A549 (cell line): ENCODE results near the gene ARPP21. TPM values are rescaled to one million over a fixed set of nuclear protein-coding genes. Genes with fewer than 3 reads are reported as not detected.
"Not testable (repeated sequence)": the region's sequence is repeated elsewhere in the genome, so short reads cannot be mapped to it uniquely, and the experiment has no call there.

Experiments
- ATAC-seq, 2 experiments: fragments of 200-7000 bp in 1 of 2; fragments of >200 bp in 1 of 2; cut with Nextera tagmentation in 1 of 2; cut with Tn5 transposase in 1 of 2; 3 replicates each; pipeline versions ENCODE4 v1.8.0 to v1.9.1; 2018 to 2020; ENCODE audit warnings: mild to moderate bottlenecking in 1 of 2, moderate library complexity in 1 of 2
- CTCF ChIA-PET: fragments of 300-600 bp; sonication (Branson Sonifier 250); formaldehyde crosslinking; extraction: SDS; loops from one replicate; lab custom pipeline; 2021; ENCODE audit warnings: antibody characterized with exemption, inconsistent platforms; lab: Yijun Ruan, JAX
- POLR2A ChIA-PET: fragments of 350-600 bp; formaldehyde crosslinking; extraction: SDS; loops from one replicate; lab custom pipeline; 2021; ENCODE audit warnings: antibody characterized with exemption, inconsistent platforms; lab: Yijun Ruan, JAX
- DNase-seq, 2 experiments: peaks; one replicate each; pipeline versions ENCODE4 v3.0.0 to v3.0.0-alpha.2; 2011 to 2016; ENCODE audit warnings: low read depth in 1 of 2, low spot score in 1 of 2
- FAIRE-seq: peaks from 2 replicates; lab custom pipeline; 2011; peaks lifted over from hg19 to GRCh38; lab: Jason Lieb, UNC
- H3K27ac ChIP-seq, 2 experiments: fragments of >200 bp; sonication (Bioruptor Twin); formaldehyde crosslinking; 3 replicates each; pipeline ENCODE4 v1.5.1; 2016 to 2017
- H3K4me1 ChIP-seq: fragments of >200 bp; sonication (Bioruptor Twin); formaldehyde crosslinking; 3 replicates; pipeline ENCODE4 v1.6.1; 2016
- H3K4me2 ChIP-seq: fragments of >200 bp; sonication (Bioruptor Twin); formaldehyde crosslinking; 3 replicates; pipeline ENCODE4 v1.6.1; 2016
- H3K4me3 ChIP-seq: fragments of >200 bp; sonication (Bioruptor Twin); formaldehyde crosslinking; 3 replicates; pipeline ENCODE4 v1.5.1; 2016
- H3K9me3 ChIP-seq: fragments of >200 bp; sonication (Bioruptor Twin); formaldehyde crosslinking; 3 replicates; pipeline ENCODE4 v1.6.1; 2016
- BCL3 ChIP-seq: fragments of >200 bp; sonication (Bioruptor Twin); formaldehyde crosslinking; IDR thresholded peaks from 3 replicates; pipeline ENCODE4 v1.6.1; 2016
- CBX2 ChIP-seq: fragments of 200-600 bp; sonication (generic); IDR thresholded peaks from 2 replicates; pipeline ENCODE4 v1.6.1; 2016; ENCODE audit warnings: low read depth, mild to moderate bottlenecking, borderline replicate concordance
- CEBPB ChIP-seq, 2 experiments: fragments of >200 bp in 1 of 2; sonication (Bioruptor Twin) in 1 of 2; formaldehyde crosslinking in 1 of 2; IDR thresholded peaks; 2 replicates each; pipeline ENCODE4 v1.6.1; 2012 to 2016
- ELK1 ChIP-seq: fragments of 150-350 bp; IDR thresholded peaks from 2 replicates; pipeline ENCODE4 v1.6.1; 2014; ENCODE audit warnings: low read depth, mild to moderate bottlenecking, low read length
- EP300 ChIP-seq, 2 experiments: fragments of >200 bp; sonication (Bioruptor Twin); formaldehyde crosslinking; IDR thresholded peaks; 2 replicates in 1 of 2; 3 replicates in 1 of 2; pipeline ENCODE4 v1.6.1; 2016 to 2017
- FOXS1 ChIP-seq: fragments of 250-450 bp; sonication (Bioruptor Pico); IDR thresholded peaks from 2 replicates; pipeline ENCODE4 v1.5.0; 2020; ENCODE audit warnings: mild to moderate bottlenecking, moderate library complexity
- GATA3 ChIP-seq: IDR thresholded peaks from 2 replicates; pipeline ENCODE4 v1.6.1; 2012; ENCODE audit warnings: borderline replicate concordance
- HEYL ChIP-seq: fragments of 250-450 bp; sonication (Bioruptor Pico); IDR thresholded peaks from 2 replicates; pipeline ENCODE4 v1.8.0; 2021; ENCODE audit warnings: mild to moderate bottlenecking, moderate library complexity
- JUN ChIP-seq, 2 experiments: fragments of >200 bp; sonication (Bioruptor Twin); formaldehyde crosslinking; IDR thresholded peaks; 2 replicates in 1 of 2; 3 replicates in 1 of 2; pipeline ENCODE4 v1.6.1; 2016 to 2017
- KDM1A ChIP-seq: fragments of 200-600 bp; sonication (generic); IDR thresholded peaks from 2 replicates; pipeline ENCODE4 v1.6.1; 2016; ENCODE audit warnings: low read depth, mild to moderate bottlenecking
- KDM5A ChIP-seq: fragments of 200-600 bp; sonication (generic); IDR thresholded peaks from 2 replicates; pipeline ENCODE4 v1.6.1; 2016; ENCODE audit warnings: antibody characterized with exemption, mild to moderate bottlenecking
- MYC ChIP-seq: IDR thresholded peaks from 2 replicates; pipeline ENCODE4 v1.6.1; 2012; ENCODE audit warnings: mild to moderate bottlenecking, inconsistent platforms, low read length, improper control_type of control experiment, borderline replicate concordance
- NPAS2 ChIP-seq: fragments of 250-450 bp; sonication (Bioruptor Pico); IDR thresholded peaks from 2 replicates; pipeline ENCODE4 v1.8.0; 2022; ENCODE audit warnings: mild to moderate bottlenecking, moderate library complexity, borderline replicate concordance
- NR3C1 ChIP-seq: fragments of >200 bp; sonication (Bioruptor Twin); formaldehyde crosslinking; IDR thresholded peaks from 3 replicates; pipeline ENCODE4 v1.6.1; 2017
- RAD21 ChIP-seq, 2 experiments: fragments of >200 bp in 1 of 2; sonication (Bioruptor Twin) in 1 of 2; formaldehyde crosslinking in 1 of 2; IDR thresholded peaks in 1 of 2; conservative IDR thresholded peaks in 1 of 2; 2 replicates in 1 of 2; 3 replicates in 1 of 2; pipeline ENCODE4 v1.6.1; 2012 to 2018; ENCODE audit warnings: inconsistent platforms in 1 of 2
- SMC3 ChIP-seq: fragments of >200 bp; sonication (Bioruptor Twin); formaldehyde crosslinking; IDR thresholded peaks from 3 replicates; pipeline ENCODE4 v1.6.1; 2018; ENCODE audit warnings: inconsistent platforms
- TP53 ChIP-seq: fragments of 250-450 bp; sonication (Bioruptor Pico); IDR thresholded peaks from 2 replicates; pipeline ENCODE4 v1.5.0; 2021; ENCODE audit warnings: mild to moderate bottlenecking, moderate library complexity
- USF2 ChIP-seq: fragments of 450-650 bp; IDR thresholded peaks from 2 replicates; pipeline ENCODE4 v1.6.1; 2014; ENCODE audit warnings: antibody characterized with exemption
- ZFP36 ChIP-seq: fragments of 450-650 bp; IDR thresholded peaks from 2 replicates; pipeline ENCODE4 v1.6.1; 2014; ENCODE audit warnings: borderline replicate concordance; ENCODE audit not compliant: partially characterized antibody
- ZNF302 ChIP-seq: fragments of 250-450 bp; sonication (Bioruptor Pico); IDR thresholded peaks from 2 replicates; pipeline ENCODE4 v1.9.0; 2021; ENCODE audit warnings: inconsistent platforms, mild to moderate bottlenecking, moderate library complexity
- WGBS: methylation state at CpG from one replicate; pipeline ENCODE4 v1.1.6; 2017; ENCODE audit errors: missing lambda C conversion rate; 5-methylcytosine and 5-hydroxymethylcytosine counted together
- polyA plus RNA-seq, 4 experiments: library from polyadenylated mRNA; depleted of rRNA in 3 of 4; stranded (reverse); fragments of >200 nt; fragmentation: RNase III in 1 of 4; extraction: RNeasy Plus Mini Kit Qiagen cat#74134 plus additional on column Dnase treatment in 1 of 4; gene quantifications; 2 replicates in 3 of 4; 3 replicates in 1 of 4; pipeline ENCODE4 v1.2.3, GENCODE V29; 2011 to 2017

Gene ARPP21
- polyA plus RNA-seq, 2 of the 4 experiments (the other 2 are of a cell fraction) = 0.03 TPM; not detected in 1

DNA sequence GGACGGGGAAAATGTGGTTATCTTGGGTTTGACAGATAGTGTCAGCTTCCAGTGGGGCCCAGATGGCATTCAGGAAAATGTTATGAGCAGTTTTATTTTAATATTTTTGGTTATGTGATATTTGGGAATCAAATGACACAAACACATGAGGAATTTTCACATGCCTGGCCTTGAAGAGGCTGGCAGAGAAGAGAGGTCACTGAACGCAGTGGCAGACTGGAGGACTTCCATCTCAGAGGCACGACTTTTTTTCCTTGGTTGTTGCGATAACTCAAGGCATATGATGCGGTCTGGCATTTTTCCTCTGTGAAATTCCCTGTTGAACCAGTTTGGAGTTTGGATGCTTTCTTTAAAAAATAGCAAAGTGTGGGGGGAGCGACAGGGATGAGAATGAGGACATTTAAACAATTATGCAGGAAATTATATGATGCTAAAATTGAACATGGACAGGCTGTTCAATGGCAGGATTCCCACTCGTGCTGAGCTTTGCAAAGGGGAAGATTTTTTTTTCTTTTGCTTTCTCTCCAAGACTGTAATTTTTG lies 36.9 kb upstream of the ARPP21 start:
- no peak overlapping the region for H3K4me3 ChIP-seq
- CTCF ChIA-PET = no interaction called here
- H3K4me1 ChIP-seq = no peaks in the 10 kb centered on the region
- ATAC-seq (no peak), FAIRE-seq (no peak), DNase-seq (no peak)
- 40% methylated on average over 7 of the region's 7 CpGs for WGBS
- peaks cover 3% of the 10 kb centered on the region; the same call in 1 of the 3 replicates for H3K9me3 ChIP-seq
- no peak overlapping the region for H3K27ac ChIP-seq
- no peak for TF ChIP-seq SMC3
- POLR2A ChIA-PET = no interaction called here
- H3K4me2 ChIP-seq = no peak overlapping the region

DNA sequence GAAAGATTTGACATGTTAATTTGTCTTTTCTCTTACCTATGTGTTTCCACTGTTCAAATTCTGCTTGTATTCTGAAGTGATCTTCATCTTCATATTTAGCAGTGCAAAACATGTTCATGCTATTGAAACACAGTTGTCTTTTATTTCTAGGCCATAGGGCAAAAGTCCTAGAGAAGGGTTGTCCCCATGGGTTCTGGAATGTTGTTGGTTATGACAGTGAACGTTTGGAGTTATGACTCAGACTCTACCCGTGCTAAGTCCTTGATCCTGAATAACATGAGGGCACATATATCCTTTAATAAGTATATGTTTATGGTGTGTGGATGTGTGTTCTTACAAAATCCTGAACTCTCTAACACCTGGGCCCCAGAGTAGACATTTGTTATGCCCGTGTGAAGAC lies 23.0 kb upstream of the ARPP21 start:
- H3K9me3 ChIP-seq = no peaks in the 10 kb centered on the region
- FAIRE-seq = no peak
- H3K4me2 ChIP-seq = no peak overlapping the region
- ChIA-PET POLR2A (no interaction called here), CTCF (no interaction called here)
- H3K27ac ChIP-seq = no peak overlapping the region
- H3K4me3 ChIP-seq = no peak overlapping the region
- H3K4me1 ChIP-seq = peaks cover 4% of the 10 kb centered on the region; the same call in 1 of the 3 replicates
- no peak for DNase-seq
- TF ChIP-seq JUN (IDR thresholded peaks at IDR 0.05) = no peak
- TF ChIP-seq FOXS1 (CRISPR knock-in tag) = no peak
- no peak for TF ChIP-seq KDM5A
- no peak for TF ChIP-seq EP300 (IDR thresholded peaks at IDR 0.05)
- no peak for TF ChIP-seq BCL3
- TF ChIP-seq TP53 = no peak
- no peak for TF ChIP-seq CBX2
- no peak for TF ChIP-seq GATA3
- no peak for TF ChIP-seq HEYL (CRISPR knock-in tag)
- TF ChIP-seq ZNF302 = no peak
- no peak for TF ChIP-seq USF2
- TF ChIP-seq, all 56 proteins: peak for 0
- no peak for ATAC-seq
- 13% methylated on average over 3 of the region's 3 CpGs for WGBS

DNA sequence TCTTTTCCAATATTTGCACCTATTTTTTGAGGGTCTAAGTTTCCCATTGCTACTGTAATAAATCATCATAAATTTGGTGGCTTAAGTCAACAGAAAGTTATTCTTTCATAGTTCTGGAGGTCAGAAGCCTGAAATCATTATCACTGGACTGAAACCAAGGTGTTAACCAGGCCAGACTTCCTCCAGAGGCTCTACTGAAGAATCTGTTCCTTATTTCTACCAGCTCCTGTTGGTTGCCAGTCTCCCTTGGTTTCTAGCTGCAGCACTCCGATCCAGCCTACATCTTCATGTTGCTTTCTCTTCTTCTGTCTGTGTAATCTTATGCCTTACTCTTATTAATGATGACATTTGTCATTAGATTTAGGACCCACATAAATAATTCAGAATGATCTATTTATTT lies 22.0 kb upstream of the ARPP21 start:
- FAIRE-seq (no peak), ATAC-seq (no peak), DNase-seq (no peak)
- H3K9me3 ChIP-seq = no peaks in the 10 kb centered on the region
- POLR2A ChIA-PET = no interaction called here
- peaks cover 4% of the 10 kb centered on the region; the same call in 1 of the 3 replicates for H3K4me1 ChIP-seq
- H3K4me3 ChIP-seq = no peak overlapping the region
- CTCF ChIA-PET = no interaction called here
- H3K27ac ChIP-seq = no peak overlapping the region
- no peak overlapping the region for H3K4me2 ChIP-seq
- TF ChIP-seq KDM1A = no peak
- no peak for TF ChIP-seq TP53
- no peak for TF ChIP-seq NPAS2
- no peak for TF ChIP-seq CEBPB (IDR thresholded peaks at IDR 0.05)
- TF ChIP-seq NR3C1 = no peak
- TF ChIP-seq MYC = no peak
- no peak for TF ChIP-seq ELK1
- no peak for TF ChIP-seq JUN (IDR thresholded peaks at IDR 0.05)
- TF ChIP-seq ZFP36 = no peak
- no peak for TF ChIP-seq RAD21 (conservative IDR thresholded peaks at IDR 0.05 in 1 of 2, IDR thresholded peaks at IDR 0.05 in 1 of 2)
- WGBS = 81% methylated on average over 1 of the region's 1 CpG

DNA sequence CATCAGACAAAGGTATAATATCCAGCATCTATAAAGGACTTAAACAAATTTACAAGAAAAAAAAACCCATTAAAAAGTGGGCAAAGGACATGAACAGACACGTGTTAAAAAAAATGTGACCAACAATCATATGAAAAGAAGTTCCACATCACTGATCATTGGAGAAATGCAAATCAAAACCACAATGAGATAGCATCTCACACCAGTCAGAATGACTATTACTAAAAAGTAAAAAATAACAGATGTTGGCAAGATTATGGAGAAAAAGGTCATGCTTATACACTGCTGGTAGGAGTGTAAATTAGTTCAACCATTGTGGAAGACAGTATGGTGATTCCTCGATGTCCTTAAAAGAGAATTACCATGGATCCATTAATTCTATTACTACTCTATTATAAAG lies 19.1 kb upstream of the ARPP21 start:
- CTCF ChIA-PET = interaction anchor here (0.6 kb wide), 1 partner anchor 1060 kb away, joined by 3 read pairs; no protein-coding TSS in a partner anchor

More for the DNA sequence above, 19.1 kb upstream of the ARPP21 start:
- POLR2A ChIA-PET, DNase-seq, H3K27ac ChIP-seq, H3K4me2 ChIP-seq, FAIRE-seq, H3K9me3 ChIP-seq, H3K4me3 ChIP-seq, ATAC-seq: not testable (repeated sequence)
- peaks cover 20% of the 10 kb centered on the region for H3K4me1 ChIP-seq
- 27% methylated on average over 2 of the region's 2 CpGs for WGBS
